Measurements from ENCODE around the gene ATP8A1. TPM values are rescaled to one million over a fixed set of nuclear protein-coding genes. Genes with fewer than 3 reads are reported as not detected.

Gene ATP8A1
- polyA plus RNA-seq, 4 donors = 5.1 to 90.1 (median 9.4) TPM

GRCh38 chr4:42644897-42645296 is 12.0 kb downstream of the ATP8A1 start:
- H3K4me3 ChIP-seq (ENCODE audit: low read depth in 1 of 3, low read length in 3 of 3) = no peak overlapping the region
- H3K9me3 ChIP-seq (ENCODE audit: control insufficient read depth in 2 of 2, insufficient read depth in 1 of 2, low read depth in 1 of 2, low read length in 1 of 2) = no peaks in the 10 kb centered on the region
- H3K27ac ChIP-seq (ENCODE audit: low read depth in 1 of 3, low read length in 2 of 3) = no peak overlapping the region
- no peak for FAIRE-seq
- no peak for DNase-seq
- H3K4me1 ChIP-seq (ENCODE audit: control insufficient read depth in 3 of 3, insufficient read depth in 2 of 3, low read depth in 1 of 3, low read length in 2 of 3) = peaks cover 4 to 31% (median 10%) of the 10 kb centered on the region in 3 donors
- no peaks in the 10 kb centered on the region for H3K27me3 ChIP-seq (ENCODE audit: control insufficient read depth in 3 of 3, insufficient read depth in 3 of 3, low read length in 3 of 3)
- peaks cover 0 to 3% (median 0%) of the 10 kb centered on the region in 3 donors for H3K36me3 ChIP-seq (ENCODE audit: control insufficient read depth in 3 of 3, insufficient read depth in 2 of 3, low read depth in 1 of 3, low read length in 3 of 3)

- no peak overlapping the region for H3K4me3 ChIP-seq (ENCODE audit: low read depth in 1 of 3, low read length in 3 of 3)
- no peaks in the 10 kb centered on the region for H3K27me3 ChIP-seq (ENCODE audit: control insufficient read depth in 3 of 3, insufficient read depth in 3 of 3, low read length in 3 of 3)
- H3K27ac ChIP-seq (ENCODE audit: low read depth in 1 of 3, low read length in 2 of 3) = no peak overlapping the region
- H3K4me1 ChIP-seq (ENCODE audit: control insufficient read depth in 3 of 3, insufficient read depth in 2 of 3, low read depth in 1 of 3, low read length in 2 of 3) = peaks cover 4 to 40% (median 14%) of the 10 kb centered on the region in 3 donors
- 76 to 87% (median 80%) methylated on average over 5 of the region's 5 CpGs for WGBS, 3 donors
- H3K9me3 ChIP-seq (ENCODE audit: control insufficient read depth in 2 of 2, insufficient read depth in 1 of 2, low read depth in 1 of 2, low read length in 1 of 2) = no peaks in the 10 kb centered on the region
- H3K36me3 ChIP-seq (ENCODE audit: control insufficient read depth in 3 of 3, insufficient read depth in 2 of 3, low read depth in 1 of 3, low read length in 3 of 3) = peaks cover 0 to 3% (median 0%) of the 10 kb centered on the region in 3 donors
- DNase-seq = no peak
- FAIRE-seq = no peak
Measured at GRCh38 chr4:42643685-42644084, 13.2 kb downstream of the ATP8A1 start.

- DNase-seq = no peak
- Histone ChIP-seq H3K4me3 (ENCODE audit: low read depth in 1 of 3, low read length in 3 of 3) (no peak overlapping the region), H3K9me3 (ENCODE audit: control insufficient read depth in 2 of 2, insufficient read depth in 1 of 2, low read depth in 1 of 2, low read length in 1 of 2) (no peaks in the 10 kb centered on the region), H3K36me3 (ENCODE audit: control insufficient read depth in 3 of 3, insufficient read depth in 2 of 3, low read depth in 1 of 3, low read length in 3 of 3) (peaks cover 0 to 3% (median 0%) of the 10 kb centered on the region in 3 donors), H3K4me1 (ENCODE audit: control insufficient read depth in 3 of 3, insufficient read depth in 2 of 3, low read depth in 1 of 3, low read length in 2 of 3) (peaks cover 5 to 40% (median 15%) of the 10 kb centered on the region in 3 donors), H3K27me3 (ENCODE audit: control insufficient read depth in 3 of 3, insufficient read depth in 3 of 3, low read length in 3 of 3) (no peaks in the 10 kb centered on the region), H3K27ac (ENCODE audit: low read depth in 1 of 3, low read length in 2 of 3) (peak overlapping the region in 1 of 3 donors; percentile 79)
- 93 to 95% (median 93%) methylated on average over 7 of the region's 7 CpGs for WGBS, 3 donors
- no peak for FAIRE-seq
Measured at GRCh38 chr4:42642845-42643615, 13.9 kb downstream of the ATP8A1 start.

GRCh38 chr4:42642101-42642797 is 14.7 kb downstream of the ATP8A1 start:
- FAIRE-seq (no peak), DNase-seq (no peak)
- peaks cover 0 to 3% (median 0%) of the 10 kb centered on the region in 3 donors for H3K36me3 ChIP-seq (ENCODE audit: control insufficient read depth in 3 of 3, insufficient read depth in 2 of 3, low read depth in 1 of 3, low read length in 3 of 3)
- H3K9me3 ChIP-seq (ENCODE audit: control insufficient read depth in 2 of 2, insufficient read depth in 1 of 2, low read depth in 1 of 2, low read length in 1 of 2) = no peaks in the 10 kb centered on the region
- 77 to 78% (median 78%) methylated on average over 7 of the region's 7 CpGs for WGBS, 3 donors
- peak overlapping the region in 1 of 3 donors; percentile 79 for H3K27ac ChIP-seq (ENCODE audit: low read depth in 1 of 3, low read length in 2 of 3)
- peaks cover 5 to 40% (median 17%) of the 10 kb centered on the region in 3 donors for H3K4me1 ChIP-seq (ENCODE audit: control insufficient read depth in 3 of 3, insufficient read depth in 2 of 3, low read depth in 1 of 3, low read length in 2 of 3)
- H3K27me3 ChIP-seq (ENCODE audit: control insufficient read depth in 3 of 3, insufficient read depth in 3 of 3, low read length in 3 of 3) = no peaks in the 10 kb centered on the region
- no peak overlapping the region for H3K4me3 ChIP-seq (ENCODE audit: low read depth in 1 of 3, low read length in 3 of 3)

- Histone ChIP-seq H3K9me3 (ENCODE audit: control insufficient read depth in 2 of 2, insufficient read depth in 1 of 2, low read depth in 1 of 2, low read length in 1 of 2) (no peaks in the 10 kb centered on the region), H3K36me3 (ENCODE audit: control insufficient read depth in 3 of 3, insufficient read depth in 2 of 3, low read depth in 1 of 3, low read length in 3 of 3) (peaks cover 0 to 3% (median 0%) of the 10 kb centered on the region in 3 donors), H3K27me3 (ENCODE audit: control insufficient read depth in 3 of 3, insufficient read depth in 3 of 3, low read length in 3 of 3) (no peaks in the 10 kb centered on the region), H3K27ac (ENCODE audit: low read depth in 1 of 3, low read length in 2 of 3) (peak overlapping the region in 1 of 3 donors; percentile 79), H3K4me3 (ENCODE audit: low read depth in 1 of 3, low read length in 3 of 3) (no peak overlapping the region), H3K4me1 (ENCODE audit: control insufficient read depth in 3 of 3, insufficient read depth in 2 of 3, low read depth in 1 of 3, low read length in 2 of 3) (peaks cover 5 to 40% (median 17%) of the 10 kb centered on the region in 3 donors)
- FAIRE-seq (no peak), DNase-seq (peak; percentile 51 to 56)
- 6 to 55% (median 18%) methylated on average over 1 of the region's 1 CpG for WGBS, 3 donors
Measured at GRCh38 chr4:42641656-42642055, 15.2 kb downstream of the ATP8A1 start.

GRCh38 chr4:42641161-42641560 is 15.7 kb downstream of the ATP8A1 start:
- Histone ChIP-seq H3K36me3 (ENCODE audit: control insufficient read depth in 3 of 3, insufficient read depth in 2 of 3, low read depth in 1 of 3, low read length in 3 of 3) (peaks cover 0 to 3% (median 0%) of the 10 kb centered on the region in 3 donors), H3K27me3 (ENCODE audit: control insufficient read depth in 3 of 3, insufficient read depth in 3 of 3, low read length in 3 of 3) (no peaks in the 10 kb centered on the region), H3K9me3 (ENCODE audit: control insufficient read depth in 2 of 2, insufficient read depth in 1 of 2, low read depth in 1 of 2, low read length in 1 of 2) (no peaks in the 10 kb centered on the region), H3K27ac (ENCODE audit: low read depth in 1 of 3, low read length in 2 of 3) (peak overlapping the region in 1 of 3 donors; percentile 79), H3K4me3 (ENCODE audit: low read depth in 1 of 3, low read length in 3 of 3) (no peak overlapping the region), H3K4me1 (ENCODE audit: control insufficient read depth in 3 of 3, insufficient read depth in 2 of 3, low read depth in 1 of 3, low read length in 2 of 3) (peaks cover 5 to 40% (median 17%) of the 10 kb centered on the region in 3 donors)
- DNase-seq (peak; percentile 79 to 89), FAIRE-seq (no peak)

- DNase-seq (no peak), FAIRE-seq (no peak)
- Histone ChIP-seq H3K27ac (ENCODE audit: low read depth in 1 of 3, low read length in 2 of 3) (peak overlapping the region in 1 of 3 donors; percentile 79), H3K4me3 (ENCODE audit: low read depth in 1 of 3, low read length in 3 of 3) (no peak overlapping the region), H3K27me3 (ENCODE audit: control insufficient read depth in 3 of 3, insufficient read depth in 3 of 3, low read length in 3 of 3) (no peaks in the 10 kb centered on the region), H3K4me1 (ENCODE audit: control insufficient read depth in 3 of 3, insufficient read depth in 2 of 3, low read depth in 1 of 3, low read length in 2 of 3) (peaks cover 5 to 40% (median 17%) of the 10 kb centered on the region in 3 donors), H3K36me3 (ENCODE audit: control insufficient read depth in 3 of 3, insufficient read depth in 2 of 3, low read depth in 1 of 3, low read length in 3 of 3) (no peaks in the 10 kb centered on the region), H3K9me3 (ENCODE audit: control insufficient read depth in 2 of 2, insufficient read depth in 1 of 2, low read depth in 1 of 2, low read length in 1 of 2) (no peaks in the 10 kb centered on the region)
- WGBS, 3 donors = 61 to 74% (median 63%) methylated on average over 3 of the region's 3 CpGs
Measured at GRCh38 chr4:42640613-42641012, 16.3 kb downstream of the ATP8A1 start.

GRCh38 chr4:42638993-42639392 is 17.9 kb downstream of the ATP8A1 start:
- Histone ChIP-seq H3K4me1 (ENCODE audit: control insufficient read depth in 3 of 3, insufficient read depth in 2 of 3, low read depth in 1 of 3, low read length in 2 of 3) (peaks cover 5 to 40% (median 17%) of the 10 kb centered on the region in 3 donors), H3K4me3 (ENCODE audit: low read depth in 1 of 3, low read length in 3 of 3) (no peak overlapping the region), H3K9me3 (ENCODE audit: control insufficient read depth in 2 of 2, insufficient read depth in 1 of 2, low read depth in 1 of 2, low read length in 1 of 2) (no peaks in the 10 kb centered on the region), H3K36me3 (ENCODE audit: control insufficient read depth in 3 of 3, insufficient read depth in 2 of 3, low read depth in 1 of 3, low read length in 3 of 3) (no peaks in the 10 kb centered on the region), H3K27ac (ENCODE audit: low read depth in 1 of 3, low read length in 2 of 3) (no peak overlapping the region), H3K27me3 (ENCODE audit: control insufficient read depth in 3 of 3, insufficient read depth in 3 of 3, low read length in 3 of 3) (no peaks in the 10 kb centered on the region)
- 48 to 74% (median 60%) methylated on average over 3 of the region's 3 CpGs for WGBS, 3 donors
- FAIRE-seq (no peak), DNase-seq (no peak)
